Hematopoietic multipotent progenitor cell treated with erythropoietin and hydrocortisone succinate and interleukin-3 and kit ligand, for 4 days (in vitro differentiated cells): Measurements from ENCODE around the gene ARHGEF3.

Source experiments
- DNase-seq: peaks from one replicate; pipeline ENCODE4 v3.0.0-alpha.2; 2015

The ARHGEF3 gene

DNA sequence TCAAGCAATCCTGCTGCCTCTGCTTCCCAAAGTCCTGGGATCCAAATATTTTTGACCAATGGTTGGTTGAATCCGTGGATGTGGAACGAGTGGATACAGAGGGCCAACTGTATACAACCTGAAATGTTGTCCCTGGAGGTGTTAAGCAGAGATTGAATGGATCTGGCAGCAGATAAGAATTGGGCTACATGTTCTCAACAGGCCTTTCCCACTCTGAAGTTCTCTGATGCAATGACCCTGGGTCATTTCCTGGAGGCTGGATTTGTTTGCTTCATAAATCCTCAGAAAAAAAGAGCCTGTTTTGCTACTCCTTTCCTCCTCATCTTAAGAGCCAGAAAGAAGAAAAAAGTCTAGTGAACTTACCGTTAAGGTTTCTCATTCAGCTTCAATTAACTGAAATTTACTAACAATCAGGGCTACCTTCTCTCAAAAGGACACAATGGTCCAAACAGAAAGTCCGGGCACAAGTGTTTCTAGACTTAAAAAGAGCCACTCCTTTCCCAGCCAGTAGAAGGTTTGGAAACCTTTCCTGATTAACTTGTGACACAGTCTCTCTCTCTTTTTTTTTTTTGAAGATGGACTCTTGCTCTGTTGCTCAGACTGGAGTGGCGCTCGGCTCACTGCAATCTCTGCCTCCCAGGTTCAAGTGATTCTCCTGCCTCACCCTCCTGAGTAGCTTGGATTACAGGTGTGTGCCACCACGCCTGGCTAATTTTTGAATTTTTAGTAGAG lies 6.5 kb downstream of the ARHGEF3 start:
- DNase-seq, result no peak

DNA sequence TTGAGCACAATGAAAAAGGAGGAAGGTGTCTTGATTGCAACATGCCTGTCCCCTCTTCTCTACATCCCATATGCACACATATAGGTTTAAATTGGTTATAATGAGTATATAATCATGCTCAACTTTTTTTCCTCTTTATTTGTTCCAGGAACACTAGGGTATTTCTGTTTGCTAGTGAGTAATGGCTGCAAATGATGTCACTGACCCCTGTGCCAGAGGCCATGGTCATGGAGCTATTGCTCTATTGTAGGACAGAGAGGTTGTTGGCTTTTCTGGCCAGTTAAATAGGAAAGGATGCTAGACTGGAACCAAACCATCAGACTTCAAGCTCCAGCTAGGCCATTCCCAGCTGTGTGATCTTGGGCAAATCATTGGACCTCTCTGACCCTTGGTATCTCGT lies 9.6 kb downstream of the ARHGEF3 start:
- peak; percentile 44 for DNase-seq

DNA sequence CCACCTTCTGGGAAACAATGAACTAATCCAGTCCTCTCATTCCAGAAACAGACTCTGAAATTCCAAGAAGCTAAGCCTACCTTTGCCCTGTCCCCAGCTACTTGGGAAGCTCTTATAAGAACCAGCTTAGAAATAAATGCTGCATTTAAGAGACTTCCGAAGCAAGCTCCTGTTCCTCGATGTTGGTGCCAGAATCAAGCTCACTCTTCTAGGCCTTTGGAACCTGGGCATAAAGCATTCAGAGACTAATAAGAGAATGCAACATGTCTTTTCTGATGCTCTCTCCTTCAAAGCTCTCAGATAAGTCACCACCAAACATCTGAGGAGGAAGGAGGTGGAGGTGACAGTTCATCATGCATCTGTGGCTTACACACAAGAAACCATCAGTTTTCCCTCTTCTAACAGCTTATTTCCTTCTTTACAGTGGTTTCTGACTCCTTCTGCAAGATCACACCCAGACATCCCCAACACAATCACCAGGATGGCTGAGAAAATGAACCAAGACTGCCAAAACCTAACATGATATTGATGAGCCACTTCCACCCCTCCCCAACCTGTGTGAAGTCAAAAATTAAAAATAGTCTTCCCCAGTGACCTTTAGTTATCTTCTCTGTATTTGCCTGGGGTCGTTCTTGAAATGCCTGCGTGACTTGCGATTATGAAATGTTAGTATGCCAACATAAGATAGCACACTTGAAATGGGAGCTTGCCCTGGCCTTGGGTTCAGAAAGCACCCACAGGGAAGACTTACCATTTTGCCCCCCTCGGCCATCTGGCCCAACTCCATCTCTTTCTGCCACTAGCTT lies 11.5 kb downstream of the ARHGEF3 start:
- DNase-seq, result peak; percentile 76

DNA sequence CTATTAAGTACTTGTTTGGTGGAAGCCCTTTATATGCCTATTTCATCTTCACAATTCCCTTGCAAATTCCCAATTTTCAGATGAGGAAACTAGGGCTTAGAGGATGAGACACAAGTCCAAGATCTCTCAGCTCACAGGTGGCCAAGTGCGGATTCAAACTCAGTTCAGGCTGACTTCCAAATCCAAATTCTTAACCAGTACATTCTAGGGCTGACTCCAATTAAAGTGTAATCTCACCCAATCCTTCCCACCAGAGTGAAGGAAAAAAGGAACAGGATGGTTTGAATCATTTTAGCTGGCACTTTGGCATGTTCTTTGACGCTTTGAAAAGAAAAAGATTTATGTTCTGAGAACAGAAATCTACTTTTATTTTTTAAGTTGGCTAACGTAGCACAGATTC lies 12.7 kb downstream of the ARHGEF3 start:
- no peak for DNase-seq

DNA sequence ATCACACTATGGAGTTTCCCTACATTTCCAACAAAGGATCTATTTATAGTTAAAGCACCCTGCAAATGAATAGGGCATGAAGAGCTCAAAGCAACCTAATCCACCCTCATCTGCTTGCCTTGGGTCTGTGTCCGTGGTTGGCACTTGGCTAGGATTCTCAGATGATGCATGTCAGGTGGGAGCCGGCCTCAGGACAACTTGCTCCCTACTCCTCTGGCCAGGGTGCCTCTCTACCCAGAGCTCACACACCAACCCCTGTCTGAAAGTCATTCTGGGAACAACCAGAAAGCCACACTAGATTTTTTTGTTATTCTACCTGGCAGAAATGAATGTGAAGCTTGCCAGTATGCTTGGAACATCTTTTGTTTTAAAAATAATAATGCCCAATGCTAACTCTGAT lies 13.2 kb downstream of the ARHGEF3 start:
- DNase-seq, result no peak

DNA sequence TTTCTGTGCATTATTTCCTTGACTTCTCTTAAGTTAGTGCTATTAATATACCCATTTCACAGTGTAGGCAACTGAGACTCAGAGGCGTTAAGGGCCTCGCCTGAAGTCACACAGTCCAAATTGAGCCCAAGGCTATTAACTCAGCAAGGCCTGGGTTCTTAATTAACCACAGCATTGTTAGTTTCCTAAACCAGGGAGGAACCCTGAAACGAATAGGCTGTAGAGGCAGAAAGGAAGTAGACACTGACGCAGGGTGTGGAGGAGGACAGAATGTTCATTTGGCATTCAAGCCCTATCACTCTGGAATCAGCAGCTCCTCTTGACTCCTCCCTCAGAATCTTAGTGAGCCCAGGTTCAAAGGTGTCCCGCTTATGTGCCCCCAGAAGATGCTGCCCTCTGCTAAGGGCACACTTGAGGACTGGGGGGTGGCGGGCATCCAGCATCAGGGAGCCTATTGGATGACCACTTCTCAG lies 13.9 kb downstream of the ARHGEF3 start:
- DNase-seq, result no peak

DNA sequence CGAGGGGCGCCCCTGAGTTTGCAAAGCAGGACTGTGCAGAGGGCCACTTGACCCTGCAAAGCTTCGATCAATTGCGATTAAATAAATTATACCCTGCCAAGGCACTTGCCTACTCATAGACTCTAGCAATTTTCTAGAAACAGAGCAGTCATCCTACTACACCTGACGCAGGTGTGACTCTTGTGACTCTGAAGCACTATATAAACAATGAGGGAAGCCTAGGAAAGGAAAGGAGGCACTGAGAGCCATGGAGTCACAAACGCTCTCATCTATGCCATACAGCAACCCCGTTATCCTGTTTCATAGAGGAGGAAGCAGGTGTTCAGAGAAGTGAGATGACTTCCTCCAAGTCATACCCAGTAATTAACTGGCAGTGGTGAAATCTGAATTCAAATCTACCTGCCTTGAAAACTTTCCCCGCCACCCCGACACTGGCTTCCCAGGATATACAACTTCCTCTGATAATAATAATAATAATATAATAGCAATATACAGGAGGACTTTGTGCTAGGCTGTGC lies 14.4 kb downstream of the ARHGEF3 start:
- DNase-seq, result no peak

DNA sequence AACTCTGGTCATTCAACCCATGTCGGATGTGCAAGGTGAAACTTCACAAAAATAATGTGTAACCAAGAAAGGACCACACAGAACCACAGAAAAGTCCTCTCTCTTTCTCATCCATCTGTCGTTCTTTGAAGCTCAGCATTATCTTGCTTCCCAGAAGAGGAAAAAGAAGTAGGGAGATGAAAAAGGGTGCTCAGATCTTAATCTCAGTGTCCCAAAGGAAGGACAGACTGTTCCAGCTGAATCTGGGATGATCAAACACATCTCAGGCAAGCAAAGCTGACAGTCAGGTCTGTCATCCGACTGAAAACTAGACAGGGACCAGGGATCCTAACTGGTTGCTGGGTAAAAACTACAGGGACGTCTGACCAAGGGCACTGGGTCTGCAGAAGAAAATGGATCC lies 16.2 kb downstream of the ARHGEF3 start:
- DNase-seq, result no peak

DNA sequence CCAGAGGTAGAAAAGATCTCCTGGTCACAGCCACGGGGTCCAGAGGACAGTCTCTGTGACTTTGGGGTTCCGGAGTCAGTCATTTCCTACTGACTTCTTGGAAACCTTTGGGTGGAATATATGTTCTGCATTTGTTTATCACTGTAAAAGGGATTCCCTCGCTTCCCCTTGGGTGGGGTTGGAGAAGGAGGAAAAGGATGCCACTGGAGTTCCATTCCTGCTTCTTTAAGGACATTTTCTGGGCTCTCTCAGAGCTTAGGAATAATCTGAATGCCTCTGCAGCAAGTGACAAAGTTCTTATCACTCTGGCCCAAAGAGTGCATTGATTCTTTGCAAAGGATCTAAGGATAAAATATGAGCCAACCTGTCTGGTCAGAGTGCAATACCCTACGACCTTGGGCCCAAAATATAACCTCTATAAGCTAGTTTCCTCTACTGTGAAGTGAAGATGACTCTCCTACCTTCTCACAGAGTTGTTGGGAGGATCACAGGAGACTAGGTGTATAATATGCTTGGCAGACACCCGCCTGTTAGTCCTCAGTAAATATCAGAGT lies 17.2 kb downstream of the ARHGEF3 start:
- DNase-seq, result no peak

DNA sequence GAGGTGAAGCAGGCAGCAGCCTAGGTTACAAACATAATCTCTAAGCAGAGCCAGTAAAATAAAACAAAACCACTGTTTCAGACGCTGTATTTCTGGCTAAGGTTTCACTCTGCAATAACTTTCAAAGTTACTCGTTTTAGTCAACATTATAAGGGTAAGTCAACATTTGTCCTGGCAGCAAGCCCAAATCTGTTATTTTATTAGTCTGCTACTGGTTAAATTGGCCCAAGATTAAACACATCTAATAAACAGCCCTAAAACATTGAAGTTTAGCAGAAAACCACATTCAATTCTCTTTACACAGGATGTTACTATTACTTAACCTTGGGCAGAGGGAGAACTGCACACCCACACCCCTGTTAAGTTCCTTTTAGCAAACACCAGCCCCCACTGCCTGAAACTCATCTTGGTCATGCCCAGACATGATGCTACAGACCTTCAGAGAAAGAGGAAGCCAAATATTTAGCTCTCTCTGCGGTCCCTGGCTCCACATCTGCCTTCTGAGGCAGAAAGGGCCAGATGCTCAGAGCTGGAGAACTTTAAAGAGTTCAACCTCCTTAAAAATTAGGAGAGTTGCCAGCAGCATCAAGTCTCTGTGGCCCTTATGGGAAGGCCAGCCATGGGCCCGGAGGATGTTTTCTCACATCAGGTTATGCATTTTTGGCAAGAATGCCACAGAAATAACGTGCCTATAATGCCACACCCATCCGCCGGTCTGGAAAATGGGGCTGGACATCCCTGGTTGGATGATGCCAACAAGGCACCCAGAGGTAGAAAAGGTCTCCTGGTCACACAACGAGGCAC lies 17.9 kb downstream of the ARHGEF3 start:
- DNase-seq, result peak; percentile 95

DNA sequence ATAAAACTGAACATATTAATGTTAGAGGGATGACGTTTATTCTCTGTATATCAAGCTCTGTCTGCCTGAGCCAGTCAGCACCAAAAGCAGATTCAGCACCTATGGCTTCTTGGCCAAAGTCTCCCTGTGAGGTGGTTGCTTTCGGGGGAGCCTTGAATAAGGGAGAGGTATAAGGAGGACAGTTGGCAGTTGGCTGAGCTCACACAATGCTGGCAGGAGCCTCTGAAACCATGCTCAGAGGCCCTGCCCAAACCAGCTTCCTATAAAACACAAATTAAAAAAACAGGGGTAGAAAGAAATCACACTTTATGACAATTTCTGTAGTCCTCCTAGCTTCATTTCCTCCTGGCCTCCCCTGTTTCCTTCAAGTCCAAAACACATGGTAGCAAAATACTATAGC lies 18.8 kb downstream of the ARHGEF3 start:
- DNase-seq, result no peak

DNA sequence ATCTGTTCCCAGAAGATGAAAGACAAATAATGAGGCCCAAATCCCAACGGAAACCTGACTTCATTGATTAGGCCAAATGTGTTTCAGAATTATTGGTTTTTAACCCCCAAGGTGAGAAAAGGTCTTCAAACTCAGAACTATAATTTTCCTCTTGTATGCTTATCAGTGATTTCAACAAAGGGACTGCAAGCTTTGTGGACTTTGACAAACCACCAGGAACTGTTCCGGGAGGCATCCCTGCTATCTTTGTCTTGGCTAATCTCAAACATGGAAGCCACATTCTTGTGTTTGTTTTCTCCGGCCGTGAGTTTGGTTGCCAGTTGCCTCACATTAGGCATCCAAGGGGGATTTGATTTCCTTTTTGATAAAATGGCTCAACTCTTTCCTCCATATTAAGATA lies 19.5 kb downstream of the ARHGEF3 start:
- no peak for DNase-seq

DNA sequence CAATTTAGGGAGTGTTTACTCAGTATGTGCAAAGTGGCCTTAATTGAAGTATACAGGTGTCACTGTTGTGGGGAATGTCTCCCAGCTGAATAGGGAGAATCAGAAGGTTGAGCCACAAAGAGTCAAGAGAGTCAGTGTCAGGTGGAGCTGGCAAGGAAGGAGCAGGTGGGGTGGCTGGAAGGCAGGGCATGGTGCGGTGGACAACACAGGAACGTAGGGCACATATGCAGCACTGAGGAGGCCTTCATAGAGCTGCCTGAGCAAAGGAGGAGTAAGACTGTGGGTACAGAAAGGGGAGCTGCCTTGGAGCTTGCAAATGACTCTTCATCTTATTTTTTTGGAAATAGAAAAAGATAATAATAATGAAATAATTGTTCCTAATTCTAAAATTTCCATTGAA lies 20.0 kb downstream of the ARHGEF3 start:
- DNase-seq, result no peak

DNA sequence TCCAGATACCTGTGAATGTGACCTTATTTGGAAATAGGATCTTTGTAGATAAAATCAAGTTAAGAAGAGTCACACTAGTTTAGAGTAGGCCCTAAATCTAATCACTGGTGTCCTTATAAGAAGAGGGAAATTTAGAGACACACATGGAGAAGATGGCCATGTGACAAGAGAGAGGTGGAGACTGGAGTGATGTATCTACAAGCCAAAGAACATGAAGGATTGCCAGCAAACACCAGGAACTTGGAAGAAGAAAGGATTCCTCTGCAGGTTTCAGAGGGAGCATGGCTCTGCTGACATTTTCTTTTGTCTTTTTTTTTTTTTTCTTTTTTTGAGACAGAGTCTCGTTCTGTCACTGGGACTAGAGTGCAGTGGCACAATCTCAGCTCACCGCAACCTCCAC lies 20.8 kb downstream of the ARHGEF3 start:
- no peak for DNase-seq

DNA sequence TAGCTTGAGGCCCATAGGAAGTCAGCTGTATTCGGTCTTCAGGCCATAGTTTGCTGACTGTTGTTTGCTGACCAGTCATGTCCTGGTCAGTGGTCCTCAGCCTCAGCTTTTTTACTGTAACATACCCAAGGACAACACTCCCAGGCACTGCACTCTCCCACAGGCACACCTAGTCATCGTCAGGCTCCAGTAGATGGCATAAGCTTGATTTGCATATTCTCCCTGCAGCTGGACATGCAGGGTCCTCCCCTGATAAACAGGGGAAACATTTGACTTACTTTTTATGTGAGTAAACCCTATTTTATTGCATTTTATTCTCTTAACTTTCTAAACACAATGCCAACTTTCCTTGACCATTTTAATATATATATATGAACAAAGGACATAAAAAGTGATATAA lies 22.9 kb downstream of the ARHGEF3 start:
- DNase-seq, result no peak

DNA sequence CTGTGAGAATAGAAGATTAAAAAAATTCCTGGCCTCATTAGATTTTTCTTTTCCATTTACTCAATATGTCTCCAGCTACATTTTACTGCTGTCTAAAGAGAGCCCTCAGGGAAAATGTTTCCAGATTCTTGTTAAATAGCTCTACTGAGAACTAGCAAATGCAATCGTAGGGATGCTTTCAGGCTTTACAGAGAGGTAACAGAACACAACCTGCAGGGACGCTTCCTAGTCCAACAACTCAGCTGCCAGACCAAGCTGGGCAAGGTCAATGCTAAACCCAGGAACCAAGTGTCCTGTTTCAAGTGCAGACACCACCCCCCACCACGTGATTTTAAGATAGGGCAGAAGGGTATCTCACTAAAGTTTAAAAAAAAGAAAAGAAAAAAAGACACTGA lies 25.2 kb downstream of the ARHGEF3 start:
- DNase-seq, result no peak

DNA sequence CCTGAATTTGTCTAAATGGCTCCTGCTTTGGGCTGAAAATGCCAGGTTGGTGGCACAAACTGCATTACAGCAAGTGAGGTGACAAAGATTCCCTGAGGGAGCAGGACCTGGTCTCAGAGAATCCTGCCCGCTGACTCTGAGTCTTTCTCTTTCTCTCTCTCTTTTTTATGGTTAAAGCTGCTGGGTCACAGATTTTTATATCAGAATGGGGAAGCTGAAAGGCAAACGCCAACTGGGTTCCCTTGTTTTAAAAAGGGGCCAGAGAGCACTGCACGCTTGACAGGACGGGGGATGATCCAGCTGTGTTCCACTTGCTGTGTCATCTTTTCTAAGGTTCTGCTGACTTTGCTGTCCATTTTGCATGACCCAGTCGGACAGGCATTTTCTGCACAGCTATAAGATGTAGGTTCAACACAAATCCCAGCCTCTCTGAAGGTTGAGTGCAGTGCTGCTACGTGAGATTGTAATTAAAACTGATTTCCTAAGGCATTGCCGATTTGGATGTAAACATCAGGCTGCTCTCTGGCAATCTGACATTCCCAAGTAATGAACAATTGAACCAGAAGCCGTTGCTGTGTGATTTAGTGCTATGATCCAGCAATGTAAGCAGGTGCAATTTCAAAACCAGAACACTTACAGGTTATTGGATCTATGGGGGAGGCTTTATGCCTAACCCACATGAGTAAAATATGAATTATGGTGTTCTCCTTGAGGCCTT lies 25.8 kb downstream of the ARHGEF3 start:
- DNase-seq, result no peak

DNA sequence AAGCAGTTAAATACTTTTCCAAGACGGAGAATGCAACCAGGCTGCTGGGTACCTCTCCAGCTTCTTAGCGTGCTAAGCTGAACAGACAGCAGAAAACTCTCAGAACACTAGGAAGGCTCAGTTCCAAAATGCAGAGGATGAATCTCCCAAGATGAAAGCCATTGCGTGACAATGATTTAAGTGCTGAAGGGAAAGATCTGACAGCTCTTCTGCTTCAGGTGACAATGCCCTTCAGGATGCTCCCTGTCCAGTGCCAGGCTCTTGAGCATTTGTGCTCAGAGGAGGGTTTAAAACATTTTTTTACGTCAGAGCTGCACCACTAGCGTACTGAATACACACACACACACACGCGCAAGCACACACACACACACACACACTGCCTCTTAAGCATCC lies 26.3 kb downstream of the ARHGEF3 start:
- DNase-seq, result no peak

DNA sequence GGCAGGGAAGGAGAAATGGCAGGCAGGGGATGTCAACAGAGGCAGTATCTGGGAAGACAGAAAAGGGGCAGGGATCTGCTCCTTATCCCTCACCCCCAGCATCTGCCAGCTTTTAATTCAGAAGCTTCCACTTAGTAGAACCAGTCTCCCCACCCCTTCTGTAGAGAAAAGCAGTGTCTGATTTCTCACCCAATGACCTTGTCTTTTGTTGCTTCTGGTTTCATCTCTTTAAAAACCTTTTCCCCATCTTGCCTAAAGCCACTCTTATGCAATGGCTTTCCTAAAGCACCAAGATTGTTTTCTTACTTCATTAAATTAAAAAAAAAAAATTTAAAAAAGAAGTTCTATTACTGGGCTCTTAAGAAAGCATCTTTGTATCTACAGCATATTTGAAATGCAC lies 27.8 kb downstream of the ARHGEF3 start:
- no peak for DNase-seq

DNA sequence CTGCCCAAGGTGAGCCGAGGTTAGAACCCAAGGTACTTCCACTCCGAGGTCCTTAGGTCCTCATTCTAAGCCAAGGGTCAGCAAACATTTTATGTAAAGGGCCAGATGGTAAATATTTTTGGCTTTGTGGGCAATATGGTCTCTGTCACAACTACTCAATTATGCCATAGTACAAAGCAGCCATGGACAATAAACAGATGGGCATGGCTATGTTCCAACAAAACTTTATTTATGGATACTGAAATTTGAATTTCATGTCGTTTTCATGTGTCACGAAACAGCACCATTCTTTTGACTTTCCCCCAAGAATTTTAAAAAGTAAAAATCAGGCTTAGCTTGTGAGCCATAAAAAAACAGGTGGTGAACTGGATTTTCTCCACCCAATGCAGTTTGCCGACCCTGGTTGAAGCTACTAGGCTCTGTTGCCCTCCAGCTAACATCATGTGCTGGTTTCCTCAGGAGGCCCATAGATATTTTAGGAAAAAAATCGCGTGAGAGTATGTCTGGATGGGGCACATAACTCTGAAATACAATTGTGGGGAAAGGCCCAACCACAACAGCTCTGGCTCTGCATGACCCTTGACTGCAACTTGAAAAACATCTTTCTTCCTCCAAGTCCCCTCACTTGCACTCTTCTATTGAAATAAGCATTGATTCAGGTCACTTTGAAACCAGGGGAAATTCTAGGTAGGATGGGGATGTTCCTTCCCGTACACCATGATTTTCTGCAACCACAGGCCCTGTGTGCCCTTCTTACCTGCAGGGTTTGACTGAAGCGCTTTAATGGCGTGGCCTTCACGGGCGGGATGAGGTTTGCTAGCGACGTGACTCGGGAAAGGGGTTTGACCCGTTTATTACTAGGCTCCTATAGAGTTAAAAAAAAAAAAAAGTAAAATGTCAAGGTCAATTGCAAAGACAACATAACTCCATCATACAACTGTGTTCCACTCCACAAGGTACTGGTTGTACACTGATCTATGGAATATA lies 28.5 kb downstream of the ARHGEF3 start:
- DNase-seq, result no peak

DNA sequence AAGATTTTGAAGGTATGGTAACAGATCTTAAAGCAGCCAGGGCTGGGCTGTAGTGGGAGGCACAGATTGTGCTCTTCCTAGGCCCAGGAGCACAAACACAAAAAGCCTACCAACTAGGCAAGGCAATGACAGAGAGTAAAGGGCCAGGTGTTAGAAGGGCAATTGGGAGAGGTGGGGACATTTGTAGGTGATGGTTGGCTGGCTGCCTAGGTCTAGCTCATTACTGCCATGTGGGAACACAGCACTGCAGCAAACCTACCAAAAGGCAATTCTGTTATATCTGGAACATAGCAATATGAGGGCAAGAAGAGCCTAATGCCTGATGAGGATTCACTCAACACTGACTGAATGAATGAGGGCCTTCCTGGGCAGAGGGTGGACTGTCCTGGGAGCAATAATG lies 30.4 kb downstream of the ARHGEF3 start:
- DNase-seq, result no peak
